Endothelial cell of hepatic sinusoid (primary cell): Measurements from ENCODE around the gene SGK1.

Experiments used
- in situ Hi-C: cut with HindIII; loops from 2 replicates; pipeline ENCODE4 v1.10.0; 2017; ENCODE audit warnings: low sequenced_read_pairs

The SGK1 gene

DNA sequence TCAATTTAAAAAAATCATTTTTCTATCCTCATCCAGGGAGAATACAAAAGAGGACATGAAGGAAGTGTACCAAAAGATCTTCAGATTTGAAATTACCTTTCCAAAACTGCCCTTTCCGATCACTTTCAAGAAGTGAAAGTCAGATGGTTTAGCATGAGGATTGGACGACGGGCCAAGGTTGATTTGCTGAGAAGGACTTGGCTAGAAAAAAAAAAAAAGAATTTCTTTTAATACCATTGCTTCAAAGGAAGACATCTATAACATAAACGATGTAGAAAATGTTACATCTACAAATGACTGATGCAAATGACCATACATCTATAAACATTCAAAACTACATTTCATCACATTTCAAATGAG, 144.6 kb downstream of the SGK1 start:
- in situ Hi-C loops = no loop called here

DNA sequence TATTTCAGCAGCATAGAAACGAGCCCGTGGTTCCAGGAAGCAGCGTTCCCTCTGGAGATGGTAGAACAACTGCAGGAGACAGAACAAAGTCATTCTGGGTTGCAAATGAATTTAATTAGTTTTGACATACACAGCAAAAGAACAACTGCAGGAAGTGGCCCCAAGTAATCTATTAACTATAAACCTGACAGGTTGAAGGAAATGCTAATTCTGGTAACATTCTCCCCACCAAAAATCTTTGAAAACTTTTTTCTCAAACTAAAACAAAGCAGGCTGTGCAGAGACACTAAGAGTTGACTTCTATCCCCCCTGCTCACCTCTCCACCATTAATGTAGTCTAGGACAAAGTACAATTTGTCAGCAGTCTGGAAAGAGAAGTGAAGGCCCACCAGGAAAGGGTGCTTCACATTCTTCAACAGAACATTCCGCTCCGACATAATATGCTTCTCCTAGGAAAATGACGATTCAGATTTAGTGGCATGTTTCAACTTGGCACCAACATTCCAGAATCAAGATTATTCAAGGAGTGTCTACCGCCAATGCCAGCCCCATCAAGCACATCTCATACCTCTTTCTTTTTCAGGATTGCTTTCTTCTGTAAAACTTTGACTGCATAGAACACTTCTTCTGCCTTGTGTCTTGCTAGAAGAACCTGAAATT, 145.1 kb downstream of the SGK1 start:
- in situ Hi-C loops = no loop called here

DNA sequence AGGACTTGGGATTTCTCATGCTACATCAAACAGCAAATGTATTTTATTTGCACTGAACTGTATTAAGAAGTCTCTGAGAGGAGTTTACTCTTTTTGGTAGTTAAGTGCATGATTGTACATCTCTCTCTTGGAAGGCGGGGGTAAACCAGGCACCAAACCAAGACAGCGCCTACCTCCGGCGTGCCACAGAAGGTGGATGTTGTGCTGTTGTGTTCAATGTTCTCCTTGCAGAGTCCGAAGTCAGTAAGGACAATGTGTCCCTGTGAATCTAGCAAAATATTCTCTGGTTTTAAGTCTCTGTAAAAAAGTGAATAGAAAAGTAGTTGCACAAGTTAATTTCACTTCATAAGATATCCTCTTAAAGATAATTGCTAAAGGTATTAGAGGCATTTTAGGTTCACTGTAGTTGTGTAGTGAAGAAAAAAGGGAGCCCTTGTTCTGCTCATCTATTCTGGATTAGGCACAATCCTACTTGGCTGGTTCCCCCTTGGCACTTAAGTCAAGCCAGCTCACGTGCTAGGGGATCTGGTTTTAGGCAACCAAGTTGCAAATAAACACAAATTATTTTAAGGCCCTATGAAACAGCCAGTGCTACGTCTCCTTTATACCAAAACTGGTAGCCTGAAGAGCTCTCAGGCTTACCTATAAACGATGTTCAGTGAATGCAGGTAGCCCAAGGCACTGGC, 145.7 kb downstream of the SGK1 start:
- in situ Hi-C loops = no loop called here

DNA sequence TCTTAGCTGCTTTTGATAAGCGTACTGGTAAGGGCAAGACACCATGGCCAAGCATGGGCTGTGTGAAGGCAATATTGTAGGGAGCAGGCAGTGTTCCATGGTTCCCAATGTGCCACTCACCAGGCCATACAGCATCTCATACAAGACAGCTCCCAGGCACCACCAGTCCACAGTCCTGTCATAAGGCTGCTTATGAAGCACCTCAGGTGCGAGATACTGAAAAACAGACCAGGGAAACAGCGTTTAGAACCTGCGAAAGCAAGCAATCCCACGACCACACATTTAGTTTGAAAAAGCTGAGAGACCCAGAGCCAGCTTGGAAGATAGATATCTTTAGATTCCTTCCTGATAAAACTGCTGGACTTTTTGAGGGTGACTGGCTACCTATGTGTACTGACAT, 146.4 kb downstream of the SGK1 start:
- in situ Hi-C loops = no loop called here

DNA sequence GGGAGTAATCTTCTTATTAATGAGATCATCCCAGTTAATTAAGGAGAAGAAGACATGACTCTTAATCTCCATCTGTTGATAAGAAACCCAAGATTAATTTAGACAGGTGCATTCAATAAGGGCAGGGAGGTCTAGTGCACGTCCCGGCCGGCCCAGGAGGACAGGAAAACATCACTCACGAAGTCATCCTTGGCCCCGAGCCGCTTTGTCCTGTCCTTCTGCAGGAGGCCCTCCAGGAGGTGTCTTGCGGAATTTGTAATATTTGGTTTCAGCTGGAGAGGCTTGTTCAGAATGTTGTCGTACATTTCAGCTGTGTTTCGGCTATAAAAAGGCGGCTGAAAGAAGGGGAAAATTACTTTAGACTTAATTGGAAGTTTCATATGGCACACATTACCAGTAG, 147.1 kb downstream of the SGK1 start:
- in situ Hi-C loops = no loop called here

DNA sequence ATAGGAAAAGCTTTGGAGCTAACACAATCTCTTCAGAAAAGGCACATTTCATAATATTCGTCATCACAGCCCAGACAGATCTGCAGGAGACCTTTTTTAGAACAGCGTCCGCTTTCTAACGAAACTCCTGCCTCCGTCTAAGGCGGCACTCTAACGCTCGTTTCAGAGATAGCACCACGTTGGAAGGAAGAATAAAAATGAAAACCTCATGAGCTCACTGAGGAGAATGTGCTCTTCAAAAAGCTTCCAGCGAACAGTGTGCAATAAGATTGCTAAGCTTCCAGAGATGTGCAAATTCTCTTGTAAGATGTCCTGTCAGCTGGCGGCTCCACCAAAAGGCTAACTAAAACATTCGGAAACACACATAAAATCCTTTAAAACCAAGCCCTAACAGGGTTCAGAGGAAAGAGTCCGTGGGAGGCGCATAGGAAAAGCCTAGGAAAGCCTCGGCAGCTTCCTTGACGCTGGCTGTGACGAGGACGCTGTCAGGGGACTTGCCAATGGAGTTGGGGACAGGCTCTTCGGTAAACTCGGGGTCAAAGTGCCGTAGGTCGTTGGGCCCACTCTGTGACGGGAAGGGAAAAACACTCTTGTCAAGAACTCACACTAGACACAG, 147.9 kb downstream of the SGK1 start:
- in situ Hi-C loops = loop anchor here (5.0 kb wide), 1 partner anchor 652 kb away; no protein-coding TSS in a partner anchor

DNA sequence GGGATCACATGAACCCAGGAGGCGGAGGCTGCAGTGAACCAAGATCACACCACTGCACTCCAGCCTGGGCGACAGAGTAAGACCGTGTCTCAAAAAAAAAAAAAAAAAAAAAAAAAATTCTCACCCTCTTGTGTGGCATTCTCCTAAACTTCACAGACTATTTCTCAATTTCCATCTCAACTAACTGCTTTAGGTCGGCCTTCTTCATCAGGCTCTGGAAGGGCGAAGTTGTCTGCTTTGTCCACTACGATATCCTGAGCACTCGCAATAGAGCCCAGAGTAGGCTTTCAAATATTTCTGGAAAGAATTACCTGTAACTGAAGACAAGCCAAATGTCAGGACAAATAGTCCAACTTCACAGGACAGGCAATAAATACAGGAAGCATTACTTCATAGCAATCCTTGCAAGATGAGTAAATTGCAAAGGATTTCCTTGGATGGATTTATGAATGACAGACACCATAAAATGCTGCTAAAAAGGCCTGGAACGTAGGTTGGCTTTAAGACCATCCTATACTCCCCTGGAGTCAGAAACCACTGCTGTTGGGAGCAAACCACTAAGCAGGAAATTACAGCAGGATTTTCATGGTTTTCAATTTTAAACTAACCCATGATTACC, 149.2 kb downstream of the SGK1 start:
- in situ Hi-C loops = loop anchor here (5.0 kb wide), 1 partner anchor 654 kb away; no protein-coding TSS in a partner anchor

DNA sequence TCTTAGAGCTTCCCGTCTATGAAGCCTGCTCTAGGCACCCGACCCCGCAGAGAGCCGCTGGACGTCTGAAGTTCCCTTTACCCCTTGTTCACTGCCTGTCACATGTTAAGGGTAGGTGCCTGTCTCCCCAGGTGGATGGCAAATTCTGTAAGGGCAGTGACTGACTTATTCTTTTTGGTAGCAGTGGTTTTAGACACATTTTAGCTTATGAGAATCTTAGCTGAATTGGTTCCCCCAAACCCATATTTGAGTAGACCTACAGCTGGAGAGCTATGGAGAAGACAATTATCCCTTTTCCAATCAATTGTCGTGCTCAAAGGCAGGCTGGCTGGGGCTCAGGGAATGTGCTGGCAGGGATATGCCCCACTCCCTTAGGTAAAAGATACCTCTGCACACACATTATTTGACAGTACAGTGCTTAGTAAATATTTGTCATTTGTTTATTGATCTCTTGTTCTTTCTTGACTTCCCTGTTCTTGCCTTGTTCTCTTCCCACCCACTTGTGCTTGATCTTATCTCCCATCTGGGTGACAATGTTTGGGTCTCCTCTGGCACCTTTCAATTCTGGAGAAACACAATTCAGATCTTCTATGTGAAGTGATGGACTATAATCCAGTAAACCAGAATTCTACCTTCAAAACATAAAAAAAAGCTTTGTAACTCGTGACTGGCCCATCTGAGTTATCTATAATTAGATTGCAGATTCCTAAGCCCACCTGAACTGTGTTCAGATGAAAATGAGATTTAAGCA, 151.2 kb downstream of the SGK1 start:
- in situ Hi-C loops = loop anchor here (5.0 kb wide), 1 partner anchor 656 kb away; no protein-coding TSS in a partner anchor

DNA sequence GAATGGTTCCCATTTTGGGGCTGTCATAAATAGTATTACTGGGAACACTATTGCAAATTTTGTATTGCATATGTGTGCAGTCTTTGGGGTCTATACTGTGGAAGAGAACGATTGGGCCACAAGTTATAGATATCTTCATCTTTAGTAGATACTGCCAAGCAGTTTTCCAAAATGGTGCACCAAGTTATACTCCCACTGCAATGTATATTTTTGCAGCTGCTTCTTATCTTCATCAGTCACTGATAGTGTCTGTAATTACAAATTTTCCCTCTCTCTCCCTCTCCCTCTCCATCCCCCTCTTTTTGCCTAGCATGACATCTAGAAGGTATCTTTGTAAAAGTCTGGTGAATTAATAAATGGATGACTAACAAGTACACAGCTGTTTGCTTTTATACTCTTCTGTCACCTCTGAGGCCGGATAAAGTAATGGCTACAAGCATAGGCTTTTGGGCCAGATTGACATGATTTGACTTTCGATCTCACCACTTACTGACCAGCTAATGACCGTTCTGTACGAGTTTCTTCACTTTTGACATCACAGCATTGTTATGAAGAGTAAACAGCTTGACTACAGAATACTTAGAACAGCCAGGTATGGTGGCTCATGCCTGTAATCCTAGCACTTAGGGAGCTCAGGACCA, 152.2 kb downstream of the SGK1 start:
- in situ Hi-C loops = loop anchor here (5.0 kb wide), 1 partner anchor 657 kb away; no protein-coding TSS in a partner anchor

DNA sequence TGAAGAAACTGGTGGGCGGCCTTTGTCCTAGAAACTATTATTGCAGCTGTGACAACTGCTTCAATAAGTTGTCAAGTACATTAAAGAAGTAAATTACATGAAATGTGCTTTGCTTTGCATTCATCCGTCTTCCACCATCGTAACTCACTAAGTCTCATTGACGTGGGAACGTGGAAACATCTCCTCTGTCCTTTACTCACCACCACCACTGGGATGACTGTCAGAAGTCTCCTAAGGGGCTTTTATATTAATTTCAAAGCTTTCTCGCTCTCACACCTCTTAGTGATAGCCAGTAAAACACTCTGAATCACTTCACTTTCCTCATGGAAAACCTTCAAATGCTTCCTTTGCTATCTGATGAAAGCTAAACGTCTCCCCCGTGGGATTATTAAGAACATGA, 153.6 kb downstream of the SGK1 start:
- in situ Hi-C loops = no loop called here

DNA sequence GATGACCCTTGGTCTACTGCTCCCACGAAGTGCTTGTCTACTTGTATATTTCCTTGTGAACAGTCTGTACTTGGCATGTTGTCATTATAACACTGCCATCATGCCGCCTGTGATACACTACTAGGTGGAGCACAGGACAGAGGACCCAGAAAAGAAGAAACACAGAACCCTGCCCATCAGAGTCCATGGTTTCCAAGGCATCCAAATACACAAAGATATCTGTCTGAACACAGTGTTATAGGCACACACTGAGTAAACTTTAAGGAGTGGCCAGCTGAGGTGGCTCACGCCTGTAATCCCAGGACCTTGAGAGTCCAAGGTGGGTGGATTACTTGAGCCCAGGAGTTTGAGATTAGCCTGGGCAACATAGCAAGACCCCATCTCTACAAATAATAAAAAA, 155.0 kb downstream of the SGK1 start:
- in situ Hi-C loops = no loop called here

DNA sequence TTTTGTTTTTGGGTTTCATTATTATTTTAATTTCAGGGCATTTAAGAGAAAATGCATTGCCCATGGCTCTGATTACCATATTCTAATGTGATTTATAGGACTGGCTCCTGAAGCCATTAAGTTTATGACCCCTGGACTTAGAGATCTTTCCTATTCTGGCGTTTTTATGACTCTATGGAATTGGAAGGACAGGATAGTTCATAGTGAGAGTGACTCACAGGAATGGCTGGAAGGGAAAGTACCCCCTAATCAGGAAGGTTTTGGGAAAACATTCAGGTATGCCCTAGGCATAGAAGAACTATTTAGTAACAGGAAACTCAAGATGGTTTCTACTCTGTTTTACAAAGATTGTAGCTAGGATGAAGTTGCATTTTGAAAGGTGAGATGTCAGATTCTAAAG, 156.9 kb downstream of the SGK1 start:
- in situ Hi-C loops = no loop called here

DNA sequence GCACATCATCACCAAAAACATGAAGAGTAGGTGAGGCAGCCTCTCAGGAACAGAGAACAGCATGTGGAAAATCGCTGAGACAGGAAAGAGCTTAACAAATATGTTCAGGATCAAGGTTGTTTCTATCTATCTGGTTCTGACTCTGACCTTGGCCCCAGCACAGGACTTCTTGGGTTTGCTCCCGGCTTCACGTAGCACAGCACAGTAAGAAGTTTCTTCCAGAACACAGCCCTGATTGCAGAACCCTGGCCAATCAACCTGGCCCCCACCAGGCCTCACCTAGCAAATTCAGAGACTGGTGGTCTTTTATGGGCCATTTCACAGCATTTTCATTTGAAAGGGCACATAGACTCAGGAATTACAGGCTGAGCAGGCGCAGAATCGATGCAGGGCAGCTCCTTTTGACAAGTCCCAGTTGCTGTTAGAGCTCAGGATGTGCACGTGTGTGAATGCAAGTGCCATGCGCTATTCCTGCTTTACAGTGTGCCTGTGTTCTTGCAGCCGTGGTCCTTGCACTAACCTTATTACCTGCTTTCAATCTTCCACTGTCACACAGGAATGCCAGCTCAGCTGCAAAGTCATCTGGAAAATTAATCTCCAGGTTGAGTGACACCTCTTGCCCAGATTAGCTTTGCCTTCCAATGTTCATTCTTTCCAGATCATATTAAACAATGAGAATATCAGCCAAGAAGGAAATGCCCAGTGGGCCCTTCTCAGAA, 165.0 kb downstream of the SGK1 start:
- in situ Hi-C loops = no loop called here

DNA sequence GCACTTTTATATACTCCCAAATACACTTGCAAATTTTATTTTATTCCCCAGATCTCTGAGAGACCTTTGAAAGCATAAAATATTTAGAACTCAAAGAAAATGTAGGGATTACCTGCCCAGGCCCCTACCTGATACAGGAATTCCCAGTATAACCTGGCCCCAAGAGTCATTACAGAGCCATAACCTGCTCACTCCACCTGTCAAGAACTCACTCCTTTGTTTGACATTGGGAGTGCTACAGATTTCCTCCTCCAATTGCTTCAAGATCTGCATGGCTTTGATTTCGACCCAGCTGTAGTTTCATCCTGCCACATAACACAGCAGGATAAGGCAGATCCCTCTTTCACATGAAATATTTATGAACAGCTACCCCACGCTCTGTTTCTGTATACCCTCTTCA, 169.3 kb downstream of the SGK1 start:
- in situ Hi-C loops = no loop called here

DNA sequence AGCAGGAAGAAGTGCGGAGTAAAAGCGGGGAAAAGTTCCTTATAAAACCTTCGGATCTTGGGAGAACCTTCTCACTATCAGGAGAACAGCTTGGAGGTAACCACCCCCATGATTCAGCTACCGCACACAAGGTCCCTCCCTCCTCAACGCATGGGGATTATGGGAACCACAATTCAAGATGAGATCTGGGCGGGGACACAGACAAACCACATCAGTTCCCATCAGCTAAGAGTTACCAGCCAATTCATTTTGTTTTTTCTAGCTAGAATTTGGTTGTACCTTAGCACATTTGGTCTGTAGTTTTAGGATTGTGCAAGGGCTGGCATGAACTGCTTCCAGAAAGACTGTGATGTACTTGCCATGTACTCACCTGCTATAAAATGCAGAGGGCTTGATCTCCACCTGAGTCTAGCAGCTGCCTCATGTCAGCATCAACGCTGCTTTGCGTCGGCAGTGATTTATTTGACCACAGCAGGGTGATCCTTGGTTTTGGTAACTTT, 170.8 kb downstream of the SGK1 start:
- in situ Hi-C loops = no loop called here

DNA sequence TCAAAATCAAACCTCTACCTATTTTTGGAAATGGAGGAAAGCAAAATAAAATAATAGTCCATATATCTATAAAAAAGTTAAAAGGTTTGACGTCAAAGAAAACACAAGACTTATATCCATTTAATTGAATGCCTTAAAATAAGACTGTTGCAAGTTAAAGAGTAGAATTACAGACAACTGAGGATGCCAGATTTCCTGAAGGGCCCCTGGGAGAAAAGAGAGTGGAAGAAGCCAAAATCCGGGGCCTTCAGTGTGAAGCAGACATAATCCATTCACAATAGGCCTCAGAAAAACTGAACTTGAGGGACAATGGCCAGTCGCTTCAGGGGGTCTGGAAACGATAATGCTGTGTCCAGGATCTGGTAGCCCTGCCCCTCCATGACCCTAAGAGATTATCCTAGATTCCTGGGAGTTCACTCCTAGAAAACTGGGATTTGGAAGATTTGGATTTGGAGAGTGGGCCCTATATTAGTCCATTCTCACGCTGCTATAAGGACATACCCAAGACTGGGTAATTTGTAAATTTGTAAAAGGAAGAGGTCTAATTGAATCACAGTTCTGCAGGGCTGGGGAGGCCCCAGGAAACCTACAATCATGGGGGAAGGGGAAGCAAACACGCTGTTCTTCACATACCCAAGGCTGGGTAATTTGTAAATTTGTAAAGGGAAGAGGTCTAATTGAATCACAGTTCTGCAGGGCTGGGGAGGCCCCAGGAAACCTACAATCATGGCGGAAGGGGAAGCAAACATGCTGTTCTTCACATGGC, 171.5 kb downstream of the SGK1 start:
- in situ Hi-C loops = no loop called here

DNA sequence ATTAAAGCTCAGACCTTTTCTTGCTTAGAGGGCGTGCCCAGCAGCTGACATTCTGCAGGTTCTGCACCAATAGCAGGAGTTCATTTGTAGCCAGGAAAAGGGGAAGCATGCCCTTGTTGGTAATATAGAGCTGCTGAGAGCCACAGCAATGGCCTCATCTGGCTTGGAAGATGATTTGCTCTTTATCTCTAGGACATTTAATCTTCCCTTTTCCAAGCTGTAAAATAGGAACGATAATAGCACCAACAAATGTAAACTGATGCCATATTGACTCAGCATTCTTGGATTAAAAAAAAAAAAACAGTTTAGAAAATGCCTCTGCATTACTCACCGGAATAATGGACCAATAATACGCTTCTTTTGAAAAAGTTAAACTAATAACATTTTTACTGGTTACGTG, 172.1 kb downstream of the SGK1 start:
- in situ Hi-C loops = no loop called here

DNA sequence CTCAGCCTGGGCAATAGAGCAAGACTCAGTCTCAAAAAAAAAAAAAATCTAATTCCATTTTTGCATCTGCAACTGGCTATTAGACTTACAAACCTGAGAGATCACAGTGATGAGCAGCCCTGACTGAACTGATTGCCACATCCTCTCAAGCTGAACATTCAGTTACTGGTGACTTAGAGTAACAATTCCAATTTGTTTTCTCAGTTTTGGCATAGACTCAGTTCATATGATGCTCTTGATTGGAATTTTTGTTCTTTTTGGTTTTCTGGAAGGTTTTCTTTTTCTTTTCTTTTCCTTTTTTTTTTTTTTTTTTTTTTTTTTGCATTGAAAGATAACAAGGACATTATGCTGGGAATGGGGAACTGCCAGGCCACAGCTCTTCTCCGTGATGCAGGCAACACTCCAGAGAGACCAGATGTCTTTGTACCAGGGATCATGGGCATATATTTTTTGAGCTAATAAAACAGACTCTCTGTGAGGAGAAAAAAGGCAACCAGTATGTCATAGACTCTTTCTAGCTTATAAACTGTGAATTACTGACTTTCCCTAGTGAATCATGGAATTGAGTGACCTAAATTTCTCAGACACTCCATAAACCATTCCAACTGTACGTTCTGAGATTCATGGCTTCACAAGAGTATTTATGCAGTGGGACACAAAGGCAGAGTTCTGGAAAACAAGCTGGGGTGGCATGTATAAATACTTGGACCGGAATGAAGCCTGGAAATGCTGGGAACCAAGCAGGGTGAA, 179.5 kb downstream of the SGK1 start:
- in situ Hi-C loops = no loop called here
